Measurements from ENCODE around the gene CORO6. TPM values are rescaled to one million over a fixed set of nuclear protein-coding genes. Genes with fewer than 3 reads are reported as not detected.

The CORO6 gene
- total and polyA plus RNA-seq, 2 donors (not counting 1 experiment from before 2014, with no cell fraction given) = 1.4 to 4.0 TPM

GRCh38 chr17:29617481-29618271 is 5.0 kb downstream of the CORO6 start:
- Histone ChIP-seq H3K36me3 (replicated peaks in 1 of 2; ENCODE audit: control extremely low read depth in 1 of 2, control insufficient read depth in 1 of 2, extremely low read depth in 1 of 2, insufficient read depth in 2 of 2, low read length in 1 of 2) (no peaks in the 10 kb centered on the region), H3K4me2 (replicated peaks; ENCODE audit: low read depth, low read length, poor library complexity, severe bottlenecking) (peak overlapping the region; percentile 100), H4K20me1 (ENCODE audit: control insufficient read depth, insufficient read depth, low read length, poor library complexity, severe bottlenecking) (peaks cover 41% of the 10 kb centered on the region), H3K9ac (ENCODE audit: low read length) (peak overlapping the region; percentile 68), H3K79me2 (ENCODE audit: control insufficient read depth, insufficient read depth, low read length) (peaks cover 6% of the 10 kb centered on the region), H3K9me3 (ENCODE audit: control extremely low read depth in 1 of 3, control insufficient read depth in 2 of 3, insufficient read depth in 1 of 3, low read length in 2 of 3) (no peaks in the 10 kb centered on the region), H3K4me1 (ENCODE audit: control insufficient read depth in 2 of 2, insufficient read depth in 2 of 2, low read length in 2 of 2) (peaks cover 59 to 65% of the 10 kb centered on the region in 2 donors), H3K4me3 (ENCODE audit: control extremely low read depth in 1 of 5, extremely low read depth in 1 of 5, insufficient read depth in 1 of 5, low read depth in 2 of 5, low read length in 4 of 5) (peak overlapping the region; percentile 16 to 73 (median 50)), H3K27me3 (replicated peaks in 1 of 4; ENCODE audit: control extremely low read depth in 1 of 4, control insufficient read depth in 3 of 4, insufficient read depth in 4 of 4, low read length in 3 of 4) (peaks cover 0 to 40% (median 12%) of the 10 kb centered on the region in 4 experiments), H3K27ac (ENCODE audit: low read length in 2 of 2) (no peak overlapping the region), H2AFZ (ENCODE audit: insufficient read depth, low read depth, low read length, poor library complexity, severe bottlenecking) (peak overlapping the region; percentile 88)
- no peak overlapping the region for H3K27ac Mint-ChIP-seq
- peak overlapping the region; percentile 90 for H3K4me3 Mint-ChIP-seq
- no peaks in the 10 kb centered on the region for H3K9me3 Mint-ChIP-seq (ENCODE audit: insufficient read depth)
- POLR2A ChIA-PET = interaction anchor here (0.5 to 1.6 kb wide), 10 partner anchors 22 to 973 kb away, joined by 3 to 12 read pairs (median 4); partner anchors contain the start of genes BLTP2 and SSH2
- intact Hi-C loops (cut with micrococcal nuclease) = loop anchor here (1.0 to 10.0 kb wide), 3 partner anchors 37 to 323 kb away; partner anchors contain the start of gene NUFIP2
- WGBS (ENCODE audit: insufficient coverage) = 2% methylated on average over 68 of the region's 68 CpGs
- TF ChIP-seq, protein P1, sequence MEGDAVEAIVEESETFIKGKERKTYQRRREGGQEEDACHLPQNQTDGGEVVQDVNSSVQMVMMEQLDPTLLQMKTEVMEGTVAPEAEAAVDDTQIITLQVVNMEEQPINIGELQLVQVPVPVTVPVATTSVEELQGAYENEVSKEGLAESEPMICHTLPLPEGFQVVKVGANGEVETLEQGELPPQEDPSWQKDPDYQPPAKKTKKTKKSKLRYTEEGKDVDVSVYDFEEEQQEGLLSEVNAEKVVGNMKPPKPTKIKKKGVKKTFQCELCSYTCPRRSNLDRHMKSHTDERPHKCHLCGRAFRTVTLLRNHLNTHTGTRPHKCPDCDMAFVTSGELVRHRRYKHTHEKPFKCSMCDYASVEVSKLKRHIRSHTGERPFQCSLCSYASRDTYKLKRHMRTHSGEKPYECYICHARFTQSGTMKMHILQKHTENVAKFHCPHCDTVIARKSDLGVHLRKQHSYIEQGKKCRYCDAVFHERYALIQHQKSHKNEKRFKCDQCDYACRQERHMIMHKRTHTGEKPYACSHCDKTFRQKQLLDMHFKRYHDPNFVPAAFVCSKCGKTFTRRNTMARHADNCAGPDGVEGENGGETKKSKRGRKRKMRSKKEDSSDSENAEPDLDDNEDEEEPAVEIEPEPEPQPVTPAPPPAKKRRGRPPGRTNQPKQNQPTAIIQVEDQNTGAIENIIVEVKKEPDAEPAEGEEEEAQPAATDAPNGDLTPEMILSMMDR (IDR thresholded peaks at IDR 0.05) = peak; percentile 73
- no peak for TF ChIP-seq EZH2 (IDR thresholded peaks at IDR 0.05; ENCODE audit: borderline replicate concordance, insufficient read depth, low read depth, low read length, poor library complexity, severe bottlenecking)
- CTCF ChIA-PET = interaction anchor here (0.5 to 15.4 kb wide), 45 partner anchors 8 to 476 kb away, joined by 3 to 336 read pairs (median 5); partner anchors contain the start of genes ABHD15, ANKRD13B, GIT1 and NUFIP2
- peaks cover 49% of the 10 kb centered on the region for H3K4me1 Mint-ChIP-seq
- DNase-seq (peak; percentile 89), ATAC-seq (ENCODE audit: low read depth) (peak; percentile 34)
- H3K27me3 Mint-ChIP-seq = peaks cover 5% of the 10 kb centered on the region
